ENCODE data around the gene MKX. TPM values are rescaled to one million over a fixed set of nuclear protein-coding genes. Genes with fewer than 3 reads are reported as not detected.

MKX gene
- total and polyA plus RNA-seq, 9 of the 15 experiments (the other 6 are each of a cell fraction or from before 2014, with no cell fraction given), result 0.07 TPM; not detected in 7

DNA sequence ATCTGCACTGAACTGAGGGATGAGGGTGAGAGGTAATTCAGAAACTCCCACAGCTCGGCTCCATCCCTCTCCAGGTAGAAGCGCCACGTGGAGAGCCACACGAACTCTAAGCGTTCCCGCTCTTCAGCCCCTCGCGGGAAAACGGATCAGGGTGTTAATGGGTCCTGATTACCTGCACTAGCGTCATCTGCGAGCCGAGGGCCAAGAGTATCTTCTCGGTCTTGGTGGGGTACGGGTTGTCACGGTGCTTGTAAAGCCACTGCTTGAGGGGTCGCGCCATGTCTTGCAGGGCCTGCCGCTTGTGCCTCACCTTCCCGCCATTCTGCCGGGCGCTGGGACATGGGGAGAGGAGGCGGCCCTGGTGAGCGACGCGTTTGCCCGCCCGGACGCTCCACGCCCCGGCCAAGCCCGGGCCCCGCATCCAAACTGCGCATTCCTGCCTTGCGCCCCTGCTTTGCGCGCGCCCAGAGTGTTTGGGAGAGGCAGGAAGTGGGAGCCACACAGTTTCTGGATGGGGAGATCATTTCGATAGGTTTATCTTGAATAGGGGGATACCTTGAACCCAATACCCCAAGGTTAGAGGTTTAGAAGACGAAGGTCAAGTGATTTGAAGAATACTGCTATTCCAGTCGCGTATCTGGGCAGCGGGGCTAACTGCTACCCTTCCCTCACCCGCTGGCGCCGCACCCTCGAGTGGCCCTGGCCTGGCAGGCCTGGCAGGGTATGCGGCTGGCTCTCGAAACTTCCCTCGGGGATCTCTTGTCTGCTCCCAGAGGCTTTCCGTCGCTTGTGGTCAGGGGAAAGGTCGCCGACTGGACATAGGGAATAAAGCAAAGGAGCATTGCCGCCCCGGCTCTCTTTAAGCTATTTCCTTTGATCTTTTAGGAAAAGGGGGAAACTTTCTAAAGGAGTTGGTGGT, 4.2 kb downstream of the MKX start (continued):
- TF ChIP-seq, protein P1, sequence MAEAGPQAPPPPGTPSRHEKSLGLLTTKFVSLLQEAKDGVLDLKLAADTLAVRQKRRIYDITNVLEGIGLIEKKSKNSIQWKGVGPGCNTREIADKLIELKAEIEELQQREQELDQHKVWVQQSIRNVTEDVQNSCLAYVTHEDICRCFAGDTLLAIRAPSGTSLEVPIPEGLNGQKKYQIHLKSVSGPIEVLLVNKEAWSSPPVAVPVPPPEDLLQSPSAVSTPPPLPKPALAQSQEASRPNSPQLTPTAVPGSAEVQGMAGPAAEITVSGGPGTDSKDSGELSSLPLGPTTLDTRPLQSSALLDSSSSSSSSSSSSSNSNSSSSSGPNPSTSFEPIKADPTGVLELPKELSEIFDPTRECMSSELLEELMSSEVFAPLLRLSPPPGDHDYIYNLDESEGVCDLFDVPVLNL (CRISPR knock-in tag; IDR thresholded peaks at IDR 0.05; ENCODE audit: low read depth), result no peak
- TF ChIP-seq HSF4 (CRISPR knock-in tag; IDR thresholded peaks at IDR 0.05; ENCODE audit: borderline replicate concordance) (no peak), FOS (IDR thresholded peaks at IDR 0.05; ENCODE audit: extremely low read depth, insufficient read length) (no peak), U2AF1 (optimal IDR thresholded peaks at IDR 0.05; ENCODE audit: low read depth, low read length) (no peak), RNF2 (IDR thresholded peaks at IDR 0.05) (no peak), CTBP1 (IDR thresholded peaks at IDR 0.05; ENCODE audit: borderline replicate concordance) (no peak), KDM4B (IDR thresholded peaks at IDR 0.05; ENCODE audit: borderline replicate concordance in 2 of 2, low read depth in 1 of 2) (no peak)
- TF ChIP-seq, protein P2, sequence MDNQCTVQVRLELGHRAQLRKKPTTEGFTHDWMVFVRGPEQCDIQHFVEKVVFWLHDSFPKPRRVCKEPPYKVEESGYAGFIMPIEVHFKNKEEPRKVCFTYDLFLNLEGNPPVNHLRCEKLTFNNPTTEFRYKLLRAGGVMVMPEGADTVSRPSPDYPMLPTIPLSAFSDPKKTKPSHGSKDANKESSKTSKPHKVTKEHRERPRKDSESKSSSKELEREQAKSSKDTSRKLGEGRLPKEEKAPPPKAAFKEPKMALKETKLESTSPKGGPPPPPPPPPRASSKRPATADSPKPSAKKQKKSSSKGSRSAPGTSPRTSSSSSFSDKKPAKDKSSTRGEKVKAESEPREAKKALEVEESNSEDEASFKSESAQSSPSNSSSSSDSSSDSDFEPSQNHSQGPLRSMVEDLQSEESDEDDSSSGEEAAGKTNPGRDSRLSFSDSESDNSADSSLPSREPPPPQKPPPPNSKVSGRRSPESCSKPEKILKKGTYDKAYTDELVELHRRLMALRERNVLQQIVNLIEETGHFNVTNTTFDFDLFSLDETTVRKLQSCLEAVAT (IDR thresholded peaks at IDR 0.05), result no peak
